RWPE1 (cell line): ENCODE data around the gene RALGPS2.

Experiments
- CTCF ChIA-PET: fragments of 350-600 bp; sonication (Branson Sonifier 250); formaldehyde crosslinking; extraction: SDS; loops from one replicate; lab custom pipeline; 2021; lab: Yijun Ruan, JAX
- POLR2A ChIA-PET: fragments of 400-600 bp; formaldehyde crosslinking; extraction: SDS; loops from one replicate; lab custom pipeline; 2020; ENCODE audit warnings: antibody characterized with exemption; ENCODE audit not compliant: low non-redundant PET; lab: Yijun Ruan, JAX
- DNase-seq: peaks from one replicate; pipeline ENCODE4 v3.0.0; 2012; ENCODE audit warnings: low spot score
- H3K27ac ChIP-seq: fragments of 450-650 bp; 2 replicates; pipeline ENCODE4 v1.5.1; 2017
- CTCF ChIP-seq: fragments of 450-650 bp; conservative IDR thresholded peaks from 2 replicates; pipeline ENCODE4 v1.5.1; 2017; ENCODE audit warnings: low read depth, mild to moderate bottlenecking

The RALGPS2 gene

GRCh38 chr1:178781533-178782330 is 56.7 kb downstream of the RALGPS2 start:
- no peak for DNase-seq
- TF ChIP-seq CTCF = no peak
- ChIA-PET POLR2A (no interaction called here), CTCF (interaction anchor here (0.9 kb wide), 1 partner anchor 249 kb away, joined by 3 read pairs; no protein-coding TSS in a partner anchor)
- no peak overlapping the region for H3K27ac ChIP-seq

- ChIA-PET POLR2A (no interaction called here), CTCF (interaction anchor here (0.6 kb wide), 1 partner anchor 241 kb away, joined by 3 read pairs; no protein-coding TSS in a partner anchor)
- no peak for DNase-seq
- H3K27ac ChIP-seq = no peak overlapping the region
- TF ChIP-seq CTCF = no peak
These were observed 59.1 kb downstream of the RALGPS2 start for GRCh38 chr1:178784131-178784536.

GRCh38 chr1:178792394-178792793 is 67.3 kb downstream of the RALGPS2 start:
- TF ChIP-seq CTCF = no peak
- no peak overlapping the region for H3K27ac ChIP-seq
- no peak for DNase-seq
- ChIA-PET POLR2A (no interaction called here), CTCF (no interaction called here)

- CTCF ChIA-PET = no interaction called here
- POLR2A ChIA-PET = no interaction called here
- H3K27ac ChIP-seq = no peak overlapping the region
- TF ChIP-seq CTCF = no peak
- DNase-seq = no peak
These were observed 71.0 kb downstream of the RALGPS2 start for GRCh38 chr1:178796013-178796412.

GRCh38 chr1:178797590-178797989 is 72.5 kb downstream of the RALGPS2 start:
- ChIA-PET CTCF (interaction anchor here (0.7 kb wide), 1 partner anchor 321 kb away, joined by 3 read pairs; no protein-coding TSS in a partner anchor), POLR2A (no interaction called here)
- TF ChIP-seq CTCF = no peak
- DNase-seq = no peak
- H3K27ac ChIP-seq = no peak overlapping the region

GRCh38 chr1:178798232-178798861 is 73.3 kb downstream of the RALGPS2 start:
- H3K27ac ChIP-seq = no peak overlapping the region
- CTCF ChIA-PET = no interaction called here
- no peak for TF ChIP-seq CTCF
- POLR2A ChIA-PET = no interaction called here
- DNase-seq = no peak
